OCI-LY7 (cell line): ENCODE data around the gene DET1. TPM values are rescaled to one million over a fixed set of nuclear protein-coding genes. Genes with fewer than 3 reads are reported as not detected.

Experiments used
- BruUV-seq: library from RNA; stranded (reverse); fragments of 400-500 nt; replicated peaks from 2 replicates; lab custom pipeline; 2021; lab: Mats Ljungman, UMichigan
- CTCF ChIA-PET: fragments of 300-600 bp; sonication (Branson Sonifier 250); formaldehyde crosslinking; loops from one replicate; lab custom pipeline; 2022; ENCODE audit warnings: antibody characterized with exemption; ENCODE audit not compliant: unreplicated experiment; lab: Charles Lee
- POLR2A ChIA-PET: fragments of 300-600 bp; sonication (Branson Sonifier 250); formaldehyde crosslinking; loops from one replicate; lab custom pipeline; 2022; ENCODE audit warnings: antibody characterized with exemption; lab: Charles Lee
- DNase-seq: peaks from one replicate; pipeline ENCODE4 v3.0.0-alpha.2; 2015; ENCODE audit warnings: low spot score
- H2AFZ ChIP-seq: fragments of 200-600 bp; sonication (generic), shearing (Covaris generic); 2 replicates; pipeline ENCODE4 v1.6.1; 2014; ENCODE audit warnings: mild to moderate bottlenecking, antibody characterized with exemption, low read length, moderate library complexity
- H3K27ac ChIP-seq: fragments of 200-600 bp; sonication (generic); 2 replicates; pipeline ENCODE4 v1.5.1; 2014; ENCODE audit warnings: mixed run types, low read depth, mild to moderate bottlenecking, moderate library complexity, low read length, inconsistent platforms; ENCODE audit not compliant: poor library complexity, severe bottlenecking
- H3K36me3 ChIP-seq: fragments of 200-600 bp; sonication (generic); 2 replicates; pipeline ENCODE4 v1.6.1; 2014; ENCODE audit warnings: mild to moderate bottlenecking, antibody characterized with exemption, low read length, moderate library complexity, mixed read lengths; ENCODE audit not compliant: insufficient read depth
- H3K4me1 ChIP-seq: fragments of 200-600 bp; sonication (generic); 2 replicates; pipeline ENCODE4 v1.5.1; 2014; ENCODE audit warnings: mild to moderate bottlenecking, low read length; ENCODE audit not compliant: insufficient read depth, poor library complexity, severe bottlenecking
- H3K4me2 ChIP-seq: fragments of 200-600 bp; sonication (generic); 2 replicates; pipeline ENCODE4 v1.6.1; 2014; ENCODE audit warnings: mild to moderate bottlenecking, low read length
- H3K4me3 ChIP-seq: fragments of 200-600 bp; sonication (generic); 2 replicates; pipeline ENCODE4 v1.5.1; 2014; ENCODE audit warnings: mild to moderate bottlenecking, low read depth, low read length; ENCODE audit not compliant: poor library complexity, severe bottlenecking
- H3K79me2 ChIP-seq: fragments of 200-600 bp; sonication (generic); 2 replicates; pipeline ENCODE4 v1.6.1; 2016; ENCODE audit warnings: low read depth, mild to moderate bottlenecking, low read length, moderate library complexity, mixed read lengths; ENCODE audit not compliant: insufficient read depth
- H3K9me2 ChIP-seq: fragments of 200-600 bp; sonication (generic); 2 replicates; pipeline ENCODE4 v1.6.1; 2016; ENCODE audit warnings: mild to moderate bottlenecking, low read length, mixed read lengths; ENCODE audit not compliant: insufficient read depth
- H3K9me3 ChIP-seq: fragments of 200-600 bp; sonication (generic); 2 replicates; pipeline ENCODE4 v1.6.1; 2014; ENCODE audit warnings: mild to moderate bottlenecking, mixed run types, low read length, mixed read lengths
- H4K20me1 ChIP-seq: fragments of 200-600 bp; sonication (generic); 2 replicates; pipeline ENCODE4 v1.6.1; 2014; ENCODE audit warnings: mild to moderate bottlenecking, antibody characterized with exemption, low read length, moderate library complexity, mixed read lengths; ENCODE audit not compliant: insufficient read depth
- EZH2phosphoT487 ChIP-seq: fragments of 200-600 bp; sonication (generic); IDR thresholded peaks from 2 replicates; pipeline ENCODE4 v1.6.1; 2018; ENCODE audit warnings: low read depth, borderline replicate concordance, mild to moderate bottlenecking, mixed run types, antibody characterized with exemption, low read length, moderate library complexity, mixed read lengths
- intact Hi-C: fragments of 100-400 bp; cut with micrococcal nuclease; formaldehyde crosslinking; loops from one replicate; pipeline ENCODE4 v1.10.0; 2022; ENCODE audit not compliant: unreplicated experiment
- total RNA-seq, 2 experiments: library from RNA; depleted of rRNA in 1 of 2; stranded (reverse); fragments of >200 nt in 1 of 2; shearing (Covaris generic) in 1 of 2; gene quantifications; 2 replicates each; pipeline ENCODE4 v1.2.3, GENCODE V29; 2014 to 2022
- TF ChIP-seq, protein P1 (sequence below): fragments of 200-600 bp; sonication (generic); conservative IDR thresholded peaks from 2 replicates; pipeline ENCODE4 v1.5.1; 2014; ENCODE audit warnings: mild to moderate bottlenecking, antibody characterized with exemption, low read length, moderate library complexity, mixed read lengths

The DET1 gene
- total RNA-seq, 2 experiments from 2014 or later, result 9.7 to 9.8 TPM

DNA sequence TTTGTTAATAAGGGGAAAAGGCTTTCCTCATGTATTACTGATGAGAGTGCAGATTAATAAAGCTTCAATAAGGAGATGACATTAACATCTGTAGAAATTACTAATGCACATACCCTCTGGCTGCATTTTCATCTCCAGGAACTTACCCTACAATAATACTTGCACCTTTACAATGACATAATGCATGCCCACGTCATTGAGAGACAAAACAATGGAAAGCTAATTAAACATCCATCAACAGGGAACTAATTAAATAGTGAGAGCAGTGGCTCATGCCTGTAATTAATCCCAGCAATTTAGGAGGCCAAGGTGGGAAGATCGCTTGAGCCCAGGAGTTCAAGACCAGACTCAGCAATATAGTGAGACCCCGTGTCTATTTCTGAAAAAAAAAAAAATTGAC, 32.8 kb upstream of the DET1 start:
- DNase-seq, result no peak
- TF ChIP-seq, protein P1, sequence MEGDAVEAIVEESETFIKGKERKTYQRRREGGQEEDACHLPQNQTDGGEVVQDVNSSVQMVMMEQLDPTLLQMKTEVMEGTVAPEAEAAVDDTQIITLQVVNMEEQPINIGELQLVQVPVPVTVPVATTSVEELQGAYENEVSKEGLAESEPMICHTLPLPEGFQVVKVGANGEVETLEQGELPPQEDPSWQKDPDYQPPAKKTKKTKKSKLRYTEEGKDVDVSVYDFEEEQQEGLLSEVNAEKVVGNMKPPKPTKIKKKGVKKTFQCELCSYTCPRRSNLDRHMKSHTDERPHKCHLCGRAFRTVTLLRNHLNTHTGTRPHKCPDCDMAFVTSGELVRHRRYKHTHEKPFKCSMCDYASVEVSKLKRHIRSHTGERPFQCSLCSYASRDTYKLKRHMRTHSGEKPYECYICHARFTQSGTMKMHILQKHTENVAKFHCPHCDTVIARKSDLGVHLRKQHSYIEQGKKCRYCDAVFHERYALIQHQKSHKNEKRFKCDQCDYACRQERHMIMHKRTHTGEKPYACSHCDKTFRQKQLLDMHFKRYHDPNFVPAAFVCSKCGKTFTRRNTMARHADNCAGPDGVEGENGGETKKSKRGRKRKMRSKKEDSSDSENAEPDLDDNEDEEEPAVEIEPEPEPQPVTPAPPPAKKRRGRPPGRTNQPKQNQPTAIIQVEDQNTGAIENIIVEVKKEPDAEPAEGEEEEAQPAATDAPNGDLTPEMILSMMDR, result no peak
- TF ChIP-seq EZH2phosphoT487, result no peak
- H3K4me3 ChIP-seq, result no peak overlapping the region
- H2AFZ ChIP-seq, result no peak overlapping the region
- POLR2A ChIA-PET, result no interaction called here
- H3K27ac ChIP-seq, result no peak overlapping the region
- no peaks in the 10 kb centered on the region for H4K20me1 ChIP-seq
- no peaks in the 10 kb centered on the region for H3K9me3 ChIP-seq
- H3K9me2 ChIP-seq, result no peaks in the 10 kb centered on the region
- intact Hi-C loops, result no loop called here
- BruUV-seq, result no TSS peak
- CTCF ChIA-PET, result interaction anchor here (0.6 kb wide), 1 partner anchor 112 kb away, joined by 3 read pairs; the partner anchor contains the start of gene MRPS11
- H3K4me2 ChIP-seq, result no peak overlapping the region
- no peaks in the 10 kb centered on the region for H3K4me1 ChIP-seq
- H3K36me3 ChIP-seq, result no peaks in the 10 kb centered on the region
- H3K79me2 ChIP-seq, result no peaks in the 10 kb centered on the region

DNA sequence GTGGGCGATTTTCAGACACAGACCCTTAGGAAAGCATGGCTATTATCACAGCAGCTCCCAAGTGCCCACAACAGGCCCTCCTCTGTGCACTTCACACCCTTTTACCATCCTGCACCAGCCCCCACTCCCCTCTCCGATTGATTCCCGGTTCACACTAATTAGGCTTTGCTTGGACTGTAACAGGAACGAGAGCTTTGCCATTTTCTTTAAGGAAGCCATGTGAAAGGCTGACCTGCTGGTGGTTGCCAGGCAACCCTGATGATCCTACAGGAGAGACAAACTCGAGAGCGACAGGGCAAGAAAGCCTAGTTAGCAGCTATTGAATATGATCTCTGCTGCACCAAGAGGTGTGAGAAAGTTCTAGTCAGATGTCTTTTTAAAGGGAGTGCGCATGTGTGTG, 28.2 kb upstream of the DET1 start:
- BruUV-seq, result no TSS peak
- no peak for TF ChIP-seq EZH2phosphoT487
- TF ChIP-seq, protein P1, result no peak
- Histone ChIP-seq H3K4me2 (no peak overlapping the region), H3K27ac (no peak overlapping the region), H2AFZ (no peak overlapping the region), H4K20me1 (no peaks in the 10 kb centered on the region), H3K79me2 (no peaks in the 10 kb centered on the region), H3K9me2 (no peaks in the 10 kb centered on the region), H3K36me3 (no peaks in the 10 kb centered on the region), H3K4me1 (peaks cover 4% of the 10 kb centered on the region), H3K4me3 (no peak overlapping the region), H3K9me3 (no peaks in the 10 kb centered on the region)
- POLR2A ChIA-PET, result no interaction called here
- DNase-seq, result no peak
- CTCF ChIA-PET, result interaction anchor here (0.6 kb wide), 1 partner anchor 462 kb away, joined by 3 read pairs; no protein-coding TSS in a partner anchor
- intact Hi-C loops, result no loop called here

DNA sequence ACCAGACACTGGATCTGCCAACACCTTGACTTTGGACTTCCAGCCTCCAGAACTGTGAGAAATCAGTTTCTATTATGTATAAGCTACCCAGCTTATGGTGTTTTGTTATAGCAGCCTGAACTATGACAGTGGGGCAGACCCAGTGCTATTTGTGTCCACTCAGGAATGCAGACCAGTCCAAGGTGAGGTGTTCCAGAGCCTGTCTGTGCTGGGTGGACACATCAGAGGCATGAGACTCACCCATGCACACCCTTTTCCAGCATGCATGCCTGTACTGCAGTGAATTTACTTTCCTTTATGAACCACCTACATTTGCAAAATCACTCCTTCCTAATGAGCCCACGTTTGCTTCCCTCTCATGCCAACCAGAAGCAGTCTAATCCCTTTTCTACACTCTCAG, 27.6 kb upstream of the DET1 start:
- Histone ChIP-seq H4K20me1 (no peaks in the 10 kb centered on the region), H3K4me1 (peaks cover 4% of the 10 kb centered on the region), H3K4me2 (no peak overlapping the region), H3K4me3 (no peak overlapping the region), H3K36me3 (no peaks in the 10 kb centered on the region), H3K9me3 (no peaks in the 10 kb centered on the region), H3K27ac (no peak overlapping the region), H2AFZ (no peak overlapping the region), H3K9me2 (no peaks in the 10 kb centered on the region), H3K79me2 (no peaks in the 10 kb centered on the region)
- intact Hi-C loops, result no loop called here
- no peak for TF ChIP-seq EZH2phosphoT487
- TF ChIP-seq, protein P1, result no peak
- no TSS peak for BruUV-seq
- CTCF ChIA-PET, result interaction anchor here (0.6 kb wide), 1 partner anchor 461 kb away, joined by 3 read pairs; no protein-coding TSS in a partner anchor
- no peak for DNase-seq
- POLR2A ChIA-PET, result no interaction called here
